HG02970 (cell line): Measurements from ENCODE around the gene GRM5.

ENCODE experiments used
- ATAC-seq: cut with Tn5 transposase; IDR thresholded peaks from one replicate; pipeline ENCODE4 v1.9.1; 2021; ENCODE audit warnings: mild to moderate bottlenecking, moderate library complexity, moderate number of reproducible peaks; ENCODE audit not compliant: unreplicated experiment, low FRiP score

GRM5 gene

GRCh38 chr11:88770475-88771079 lies 295.2 kb downstream of the GRM5 start:
- no peak for ATAC-seq

DNA sequence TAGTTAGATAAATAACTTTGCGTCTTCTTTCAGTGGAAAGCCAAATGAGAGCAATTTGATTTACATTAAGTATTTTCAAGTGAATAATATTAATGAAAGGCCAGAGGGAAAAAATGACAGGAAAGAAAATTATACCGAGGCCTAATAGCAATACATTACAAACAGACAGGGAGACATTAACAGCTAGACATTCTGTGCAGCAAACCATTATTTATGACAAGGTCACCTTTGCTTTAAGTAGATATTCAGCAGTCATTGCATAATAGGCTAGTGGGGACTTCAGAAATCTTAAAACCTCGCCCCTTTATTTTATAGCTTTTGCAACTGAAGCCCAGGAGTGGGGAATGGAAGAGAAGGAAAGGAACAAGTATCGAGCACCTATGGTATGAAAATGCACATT lies 321.6 kb downstream of the GRM5 start:
- no peak for ATAC-seq

GRCh38 chr11:88739524-88739923 lies 326.3 kb downstream of the GRM5 start:
- no peak for ATAC-seq

GRCh38 chr11:88709567-88709966 lies 356.2 kb downstream of the GRM5 start:
- ATAC-seq = no peak

- ATAC-seq = no peak
Measured at GRCh38 chr11:88704485-88704884, 361.3 kb downstream of the GRM5 start.

GRCh38 chr11:88701816-88702215 lies 364.0 kb downstream of the GRM5 start:
- no peak for ATAC-seq

- no peak for ATAC-seq
Measured at GRCh38 chr11:88697139-88697538, 368.6 kb downstream of the GRM5 start.

GRCh38 chr11:88695689-88696414 lies 369.9 kb downstream of the GRM5 start:
- no peak for ATAC-seq

GRCh38 chr11:88692306-88693086 lies 373.3 kb downstream of the GRM5 start:
- ATAC-seq = no peak

- no peak for ATAC-seq
Measured at GRCh38 chr11:88689548-88690240, 376.1 kb downstream of the GRM5 start.

GRCh38 chr11:88683024-88683423 lies 382.8 kb downstream of the GRM5 start:
- ATAC-seq = no peak

DNA sequence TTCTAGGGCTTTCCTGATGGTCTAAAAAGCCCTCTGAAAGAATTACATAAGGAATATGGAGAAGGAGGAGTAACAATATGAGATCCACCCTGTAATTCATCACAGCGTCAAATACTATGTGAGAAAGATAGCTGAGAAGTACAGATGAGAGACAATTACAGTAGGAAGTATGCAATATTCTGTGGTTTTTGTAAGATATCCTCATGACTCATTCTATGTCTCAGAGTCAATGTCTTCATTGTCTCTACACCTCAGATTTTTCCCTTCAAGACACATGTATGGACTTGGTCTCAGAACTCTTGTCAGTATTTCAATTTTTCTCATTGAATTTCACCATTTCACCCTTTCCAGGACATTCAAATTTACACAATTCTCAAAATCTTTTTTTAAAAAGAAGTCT lies 385.0 kb downstream of the GRM5 start:
- no peak for ATAC-seq

GRCh38 chr11:88666364-88666763 lies 399.4 kb downstream of the GRM5 start:
- no peak for ATAC-seq

DNA sequence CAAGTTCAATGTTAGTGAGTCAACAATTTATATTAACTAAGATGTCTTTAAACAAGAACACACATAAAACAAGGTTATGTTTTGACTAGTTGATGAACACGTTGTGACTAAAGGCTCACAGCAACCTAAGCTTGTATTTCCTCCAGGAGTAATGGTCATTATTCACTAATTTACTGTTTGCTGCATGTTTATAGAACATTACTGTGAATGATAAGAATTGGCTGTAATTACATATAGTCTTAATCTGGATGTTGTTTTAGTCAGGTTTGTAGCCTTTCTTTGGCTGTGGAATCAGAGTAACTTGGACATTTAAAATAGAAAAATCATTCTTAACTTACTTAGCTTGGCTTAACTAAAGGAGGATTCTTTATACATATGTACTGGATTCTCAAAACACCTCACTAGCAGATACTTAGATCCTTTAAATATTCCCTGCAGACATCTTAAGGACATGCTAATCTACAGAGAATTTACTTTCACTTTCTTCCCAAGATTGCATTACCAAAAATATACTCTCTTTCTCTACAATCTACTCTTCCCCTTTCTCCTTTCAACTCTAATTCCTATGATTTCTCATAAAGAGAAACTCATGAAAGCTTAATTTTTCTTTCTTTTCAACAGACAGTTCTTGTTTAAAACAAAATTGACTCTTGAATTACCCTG lies 408.6 kb downstream of the GRM5 start:
- no peak for ATAC-seq

DNA sequence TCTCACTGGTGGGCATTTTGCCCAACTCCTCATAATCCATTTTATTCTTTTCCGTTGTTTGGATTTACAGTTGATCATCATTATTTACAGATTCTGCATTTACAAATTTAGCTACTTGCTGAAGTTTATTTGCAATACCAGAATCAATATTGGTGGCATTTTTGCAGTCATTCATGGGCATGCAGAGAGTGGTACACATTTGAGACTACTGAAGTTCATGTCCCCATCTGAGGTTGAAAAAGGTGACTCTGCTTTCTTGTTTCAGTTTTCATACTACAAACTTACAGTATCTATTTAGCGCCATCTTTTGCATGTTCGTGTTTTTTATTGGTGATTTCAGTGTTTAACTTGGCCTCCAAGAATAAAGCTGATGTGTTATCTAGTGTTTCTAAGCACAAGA lies 409.5 kb downstream of the GRM5 start:
- no peak for ATAC-seq

- no peak for ATAC-seq
Measured at GRCh38 chr11:88655656-88656055, 410.1 kb downstream of the GRM5 start.

GRCh38 chr11:88655196-88655595 lies 410.6 kb downstream of the GRM5 start:
- no peak for ATAC-seq

GRCh38 chr11:88651556-88651955 lies 414.2 kb downstream of the GRM5 start:
- no peak for ATAC-seq

DNA sequence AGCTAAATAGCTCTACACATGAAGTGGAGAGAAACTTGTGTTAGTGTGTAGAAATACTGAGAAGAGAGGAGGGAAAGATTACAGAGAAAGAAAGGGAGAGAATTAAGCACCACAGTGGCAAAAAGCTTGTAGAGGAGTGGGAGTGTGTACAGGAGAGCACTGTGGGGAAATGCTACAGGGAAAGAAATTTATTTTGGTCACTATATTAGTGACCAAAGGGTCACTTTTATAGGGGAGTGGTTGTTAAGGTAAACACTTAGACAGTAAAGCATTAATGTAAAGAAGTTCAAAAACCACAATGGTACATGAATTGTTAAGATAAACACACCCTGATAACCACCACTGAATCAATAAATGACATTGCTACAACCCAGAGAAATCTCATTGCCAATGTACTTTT lies 421.1 kb downstream of the GRM5 start:
- ATAC-seq = no peak

- no peak for ATAC-seq
Measured at GRCh38 chr11:88632163-88632562, 433.6 kb downstream of the GRM5 start.
